Midbrain (tissue), 1 donor: Measurements from ENCODE around the gene TRIM54.
"Not testable (repeated sequence)": the region's sequence is repeated elsewhere in the genome, so short reads cannot be mapped to it uniquely, and the experiment has no call there.

Experiments
- DNase-seq: peaks from one replicate; lab custom pipeline; 2025; lab: John Stamatoyannopoulos, UW

Gene TRIM54

DNA sequence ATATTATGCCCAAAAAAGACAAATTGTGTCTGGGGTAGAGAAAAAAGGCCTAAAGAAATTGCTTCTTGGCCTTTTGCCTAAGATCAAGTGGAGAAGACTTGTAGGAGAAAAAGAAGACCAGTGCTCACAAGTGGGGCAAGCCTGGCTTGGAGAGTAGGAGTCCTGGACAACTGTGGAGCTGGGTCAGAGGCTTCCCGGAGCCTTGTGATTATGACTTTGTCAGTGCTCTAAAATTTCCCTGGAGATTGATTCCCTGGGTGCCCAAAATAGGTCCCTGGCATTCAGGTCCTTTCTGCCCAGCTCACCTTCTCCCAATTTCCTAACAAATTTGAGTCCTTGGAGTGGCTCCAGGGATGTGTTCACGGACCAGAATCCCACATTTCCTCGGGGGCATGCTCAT is 787 bp upstream of the TRIM54 start:
- no peak for DNase-seq

DNA sequence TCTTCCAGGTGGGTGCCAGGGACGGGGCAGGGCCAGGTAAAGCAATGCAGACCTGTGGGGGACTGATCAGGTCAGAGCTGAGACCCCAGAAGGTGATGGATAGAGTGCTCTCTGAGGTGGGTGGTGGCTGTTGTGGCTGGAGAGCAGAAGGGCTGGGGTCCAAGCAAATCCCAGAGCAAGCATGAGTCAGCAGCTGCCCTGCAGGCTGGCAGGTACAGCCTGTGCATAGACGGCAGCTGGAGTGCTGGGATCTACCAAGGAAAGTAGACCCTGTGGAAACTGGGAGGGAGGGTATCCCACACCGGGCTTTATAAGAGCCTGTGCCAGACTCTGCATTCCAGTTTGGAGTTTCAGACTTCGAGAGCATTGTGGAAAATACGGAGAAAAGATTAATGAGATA is 663 bp downstream of the TRIM54 start:
- DNase-seq: no peak

DNA sequence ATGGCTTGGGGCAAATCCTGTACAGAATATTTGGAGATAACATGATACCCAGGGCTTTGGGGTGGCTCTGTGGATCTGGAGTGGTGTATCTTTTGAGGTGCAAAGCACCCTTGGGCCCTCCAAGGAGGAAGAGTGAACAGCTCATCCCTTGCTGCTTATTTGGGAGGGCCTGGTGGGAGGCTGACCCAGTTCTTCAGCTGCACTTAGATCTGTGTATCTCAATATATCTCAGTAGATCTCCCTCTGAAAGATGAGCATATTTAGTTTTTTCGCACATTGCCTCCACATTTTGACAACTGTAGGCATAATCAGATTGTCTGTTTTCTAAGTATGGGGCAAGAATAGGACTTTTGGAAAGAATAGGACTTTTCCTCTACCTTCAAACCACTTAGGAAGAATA is 2.8 kb downstream of the TRIM54 start:
- no peak for DNase-seq

DNA sequence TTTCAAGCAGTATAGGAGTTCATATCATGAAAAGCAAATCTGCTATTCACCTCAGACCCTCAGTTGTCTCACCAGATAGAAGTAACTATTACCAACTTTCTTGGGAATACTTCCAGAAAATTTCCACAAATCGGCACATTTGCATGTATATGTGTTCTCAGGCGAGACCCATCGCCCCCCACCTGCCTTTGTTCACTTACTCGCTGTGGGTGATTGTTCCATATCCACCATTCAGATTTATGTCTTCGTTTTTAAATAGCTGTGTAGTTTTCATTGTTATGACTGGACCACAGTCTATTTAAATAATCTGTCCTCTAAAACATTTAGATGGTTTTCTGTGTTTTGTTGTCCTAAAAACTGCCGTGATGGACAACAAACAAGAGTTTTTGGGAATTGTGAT is 3.3 kb downstream of the TRIM54 start:
- no peak for DNase-seq

DNA sequence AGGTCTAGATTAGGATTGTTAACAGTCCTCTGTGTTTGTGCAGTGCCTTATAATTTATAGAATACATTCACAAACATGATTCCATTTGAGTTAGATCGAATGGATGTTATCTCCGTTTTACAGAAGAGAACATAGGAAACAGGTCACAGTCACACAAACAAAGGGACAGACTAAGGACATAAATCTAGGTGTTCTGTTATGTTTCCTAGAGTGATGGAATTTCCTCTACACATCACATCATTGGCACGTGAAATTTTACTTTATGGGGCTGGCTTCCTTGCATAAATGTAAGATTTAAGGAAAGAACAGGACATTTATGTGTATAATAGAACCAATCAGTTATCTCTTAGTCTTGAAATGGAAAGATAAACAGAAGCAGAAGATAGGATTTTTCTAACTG is 6.4 kb downstream of the TRIM54 start:
- no peak for DNase-seq

DNA sequence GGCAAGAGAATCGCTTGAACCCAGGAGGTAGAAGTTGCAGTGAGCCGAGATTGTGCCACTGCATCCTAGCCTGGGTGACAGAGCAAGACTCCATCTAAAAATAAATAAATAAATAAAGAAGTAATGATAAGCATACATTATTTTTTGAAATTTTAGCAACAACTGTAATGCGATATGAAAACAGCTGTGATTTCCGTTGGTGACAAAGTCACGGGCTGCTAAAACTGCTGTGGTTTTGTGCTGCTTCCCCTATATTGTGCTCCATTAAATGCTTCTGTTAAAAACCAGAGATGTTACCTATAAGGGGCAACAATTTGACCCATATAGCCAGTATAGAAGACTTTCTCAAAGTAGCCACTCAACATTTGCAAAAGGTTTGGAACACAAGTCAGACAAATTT is 8.3 kb downstream of the TRIM54 start:
- no peak for DNase-seq

DNA sequence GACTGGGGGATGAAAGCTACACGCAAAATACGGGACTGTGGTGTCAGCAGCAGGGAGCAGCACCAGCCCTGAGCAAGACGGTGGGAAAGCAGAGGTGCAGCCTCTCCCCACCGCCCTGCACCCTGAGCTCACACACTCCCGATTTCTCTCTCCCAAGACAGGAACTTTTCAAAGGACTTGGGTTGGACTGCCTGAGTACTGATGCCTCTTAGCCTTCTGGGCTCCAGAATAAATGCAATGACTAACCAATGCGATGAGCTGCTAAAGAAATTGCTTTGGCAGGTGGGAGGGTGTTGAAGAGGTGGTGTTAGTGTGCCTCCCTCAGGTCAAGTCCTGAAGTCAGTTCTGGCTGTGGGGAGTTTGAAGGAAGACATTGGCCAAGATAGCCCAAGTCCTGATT is 9.6 kb downstream of the TRIM54 start:
- no peak for DNase-seq

DNA sequence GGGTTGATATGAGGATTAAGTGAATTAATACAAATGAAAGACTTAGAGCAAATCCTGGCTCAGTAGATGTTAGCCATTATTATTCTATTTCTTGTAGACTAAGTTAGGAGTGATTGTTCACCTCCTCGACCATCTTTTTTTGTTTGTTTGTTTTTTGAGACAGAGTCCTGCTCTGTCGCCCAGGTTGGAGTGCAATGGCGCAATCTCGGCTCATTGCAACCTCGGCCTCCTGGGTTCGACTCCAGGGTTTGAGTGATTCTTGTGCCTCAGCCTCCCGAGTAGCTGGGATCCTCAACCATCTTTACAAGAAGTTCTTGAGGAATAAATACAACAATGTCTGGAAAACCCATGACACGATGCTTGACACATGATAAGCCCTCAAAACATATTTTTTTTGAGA is 12.7 kb downstream of the TRIM54 start:
- DNase-seq: no peak

DNA sequence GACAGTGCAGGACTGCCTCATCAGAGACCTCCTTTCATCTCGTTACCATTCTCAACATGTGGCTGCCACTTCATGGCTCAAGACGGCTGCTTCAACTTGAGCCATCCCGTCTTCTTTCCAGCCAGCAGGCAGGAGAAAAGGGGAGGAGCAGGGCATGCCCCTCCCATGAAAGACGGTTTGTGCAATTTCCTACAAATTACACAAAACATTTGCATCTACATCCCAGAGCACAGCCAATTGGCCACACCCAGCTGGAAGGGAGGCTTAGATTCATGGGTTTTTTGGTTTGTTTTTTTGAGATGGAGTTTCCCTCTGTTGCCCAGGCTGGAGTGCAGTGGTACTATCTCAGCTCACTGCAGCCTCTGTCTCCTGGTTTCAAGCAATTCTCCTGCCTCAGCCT is 14.3 kb downstream of the TRIM54 start:
- no peak for DNase-seq

DNA sequence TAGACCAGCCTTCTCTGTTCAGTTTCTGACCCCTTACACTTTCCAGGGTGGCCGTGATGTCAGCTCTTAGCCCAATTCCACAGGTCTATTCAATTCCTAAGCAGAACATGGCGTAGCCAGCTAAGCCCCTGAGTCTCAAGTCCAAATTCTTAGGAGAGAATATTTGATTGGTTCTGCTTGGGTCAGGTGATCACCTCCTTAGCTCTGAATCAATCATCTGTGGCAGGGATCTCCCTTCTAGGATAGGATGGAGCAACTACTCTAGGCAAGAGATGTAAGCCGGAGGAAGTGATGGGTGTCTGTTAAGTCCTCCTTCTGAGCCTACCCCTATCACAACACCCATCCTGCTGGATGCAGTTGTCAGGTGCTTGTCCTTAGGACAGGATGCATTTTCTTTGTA is 15.0 kb downstream of the TRIM54 start:
- no peak for DNase-seq

DNA sequence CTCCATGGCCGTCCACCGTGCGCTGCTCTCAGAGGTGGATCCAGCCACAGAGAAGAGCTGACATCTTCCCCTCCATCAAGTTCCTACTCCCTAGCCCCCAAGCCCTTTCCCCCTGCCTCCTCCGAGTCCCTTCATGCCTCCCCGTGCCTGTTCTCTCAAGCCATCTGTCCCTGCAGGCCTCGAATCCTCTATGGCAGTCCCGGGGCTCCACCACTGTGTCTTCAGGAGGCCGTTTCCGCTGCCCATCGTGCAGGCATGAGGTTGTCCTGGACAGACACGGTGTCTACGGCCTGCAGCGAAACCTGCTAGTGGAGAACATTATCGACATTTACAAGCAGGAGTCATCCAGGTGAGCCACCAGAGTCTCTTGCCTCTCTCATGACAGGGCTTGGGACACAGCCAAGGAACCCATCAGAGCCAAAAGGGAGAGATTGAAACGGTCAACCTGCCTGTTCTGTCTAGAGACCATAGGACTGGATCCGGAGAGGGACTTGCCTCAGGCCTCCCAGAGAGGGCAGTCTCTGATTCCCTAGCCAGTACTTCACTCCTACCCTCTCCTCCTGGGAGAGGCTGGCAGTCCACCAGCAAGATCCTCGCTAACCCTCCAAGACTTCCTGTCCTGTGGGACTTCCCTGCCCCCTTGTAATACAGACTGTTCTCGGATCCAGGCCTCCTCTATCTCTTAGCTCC is 16.3 kb downstream of the TRIM54 start:
- no peak for DNase-seq

DNA sequence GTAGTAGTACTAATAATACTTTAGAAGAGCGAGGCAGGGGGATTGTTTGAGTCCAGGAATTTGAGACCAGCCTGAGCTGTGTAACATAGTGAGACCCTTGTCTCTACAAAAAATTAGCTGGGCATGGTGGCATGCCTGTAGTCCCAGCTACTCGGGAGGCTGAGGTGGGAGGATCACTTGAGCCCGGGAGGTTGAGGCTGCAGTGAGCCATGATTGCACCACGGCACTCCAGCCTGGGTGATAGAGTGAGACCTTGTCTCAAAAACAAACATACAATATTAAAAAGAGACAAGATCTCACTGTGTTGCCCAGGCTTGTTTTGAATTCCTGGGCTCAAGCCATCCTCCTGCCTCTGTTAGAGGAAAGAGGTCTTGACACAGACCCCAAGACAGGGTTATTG is 18.4 kb downstream of the TRIM54 start:
- not testable (repeated sequence) for DNase-seq

DNA sequence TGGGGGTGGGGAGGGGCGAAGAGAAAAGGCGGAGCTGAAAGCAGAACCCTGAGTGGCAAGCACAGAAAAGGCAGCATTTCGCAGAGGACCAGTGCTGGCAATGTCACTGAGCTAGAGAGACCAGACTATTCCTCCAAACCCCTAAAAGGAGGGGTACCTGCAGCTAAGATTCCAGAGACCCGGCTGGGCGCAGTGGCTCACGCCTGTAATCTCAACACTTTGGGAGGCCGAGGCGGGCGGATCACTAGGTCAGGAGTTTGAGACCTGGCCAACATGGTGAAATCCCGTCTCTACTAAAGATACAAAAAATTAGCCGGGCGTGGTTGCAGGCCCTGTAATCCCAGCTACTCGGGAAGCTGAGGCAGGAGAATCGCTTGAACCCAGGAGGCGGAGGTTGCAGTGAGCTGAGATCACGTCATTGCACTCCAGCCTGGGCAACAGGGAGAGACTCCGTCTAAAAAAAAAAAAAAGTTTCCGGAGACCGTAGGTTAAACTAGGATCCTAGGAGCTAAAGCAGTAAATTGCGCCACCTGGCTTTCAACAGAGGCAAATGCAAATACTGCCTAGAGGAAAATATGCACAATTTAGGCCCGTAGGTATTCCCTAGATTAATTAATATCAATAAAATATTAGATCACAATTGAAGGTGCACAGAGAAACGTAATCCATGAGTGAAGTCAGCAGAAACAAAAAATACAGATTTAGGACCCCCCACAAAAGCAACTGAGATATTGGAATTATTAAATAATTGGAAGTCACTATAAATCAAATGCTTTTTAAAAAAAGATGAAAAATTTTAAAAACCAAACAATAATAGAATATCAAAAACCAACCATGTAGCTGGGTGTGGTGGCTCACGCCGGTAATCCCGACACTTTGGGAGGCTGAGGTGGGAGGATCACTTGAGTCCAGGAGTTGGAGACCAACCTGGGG is 21.1 kb downstream of the TRIM54 start:
- DNase-seq: peak; percentile 55

DNA sequence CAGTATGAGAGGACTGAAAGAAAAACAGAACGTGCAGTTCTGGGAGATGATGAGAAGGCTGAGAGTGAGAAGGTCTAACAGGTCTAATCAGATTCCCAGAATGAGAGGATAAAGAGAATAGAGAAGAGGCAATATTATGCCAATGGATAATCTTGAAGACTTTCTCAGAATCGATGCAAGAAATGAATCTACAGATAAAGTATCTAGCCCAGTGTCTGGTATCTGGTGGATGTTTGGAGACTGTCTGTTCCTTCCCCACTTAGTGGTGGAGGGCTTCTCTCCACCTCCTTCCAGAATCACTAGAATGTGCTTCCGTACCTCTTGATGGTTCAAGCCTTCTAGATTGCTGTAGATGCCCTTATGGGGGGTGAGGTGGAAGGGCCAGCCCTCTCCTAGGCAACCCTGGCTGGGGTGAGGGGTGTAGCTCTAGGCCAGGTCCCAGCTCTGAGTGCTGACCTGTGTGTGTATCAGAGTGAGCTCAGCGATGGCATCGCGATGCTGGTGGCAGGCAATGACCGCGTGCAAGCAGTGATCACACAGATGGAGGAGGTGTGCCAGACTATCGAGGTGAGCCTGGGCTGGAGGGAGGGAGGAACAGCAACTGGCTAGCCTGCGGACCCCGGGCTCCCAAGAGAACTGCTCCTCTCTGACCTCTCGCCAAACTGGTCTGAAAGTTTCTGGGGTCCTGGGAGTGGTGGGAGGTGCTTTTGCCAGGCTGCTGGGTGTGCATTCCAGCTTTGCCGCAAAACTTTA is 22.4 kb downstream of the TRIM54 start:
- no peak for DNase-seq

DNA sequence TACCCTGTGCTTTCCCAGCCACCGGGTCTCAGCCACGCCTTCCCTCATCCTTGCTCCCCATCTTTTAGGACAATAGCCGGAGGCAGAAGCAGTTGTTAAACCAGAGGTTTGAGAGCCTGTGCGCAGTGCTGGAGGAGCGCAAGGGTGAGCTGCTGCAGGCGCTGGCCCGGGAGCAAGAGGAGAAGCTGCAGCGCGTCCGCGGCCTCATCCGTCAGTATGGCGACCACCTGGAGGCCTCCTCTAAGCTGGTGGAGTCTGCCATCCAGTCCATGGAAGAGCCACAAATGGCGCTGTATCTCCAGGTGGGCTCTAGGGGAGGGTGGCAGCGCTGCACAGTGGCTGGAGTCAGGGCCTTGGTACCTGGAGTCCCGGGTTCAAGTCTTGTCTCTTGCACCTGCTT is 23.3 kb downstream of the TRIM54 start:
- DNase-seq: no peak

DNA sequence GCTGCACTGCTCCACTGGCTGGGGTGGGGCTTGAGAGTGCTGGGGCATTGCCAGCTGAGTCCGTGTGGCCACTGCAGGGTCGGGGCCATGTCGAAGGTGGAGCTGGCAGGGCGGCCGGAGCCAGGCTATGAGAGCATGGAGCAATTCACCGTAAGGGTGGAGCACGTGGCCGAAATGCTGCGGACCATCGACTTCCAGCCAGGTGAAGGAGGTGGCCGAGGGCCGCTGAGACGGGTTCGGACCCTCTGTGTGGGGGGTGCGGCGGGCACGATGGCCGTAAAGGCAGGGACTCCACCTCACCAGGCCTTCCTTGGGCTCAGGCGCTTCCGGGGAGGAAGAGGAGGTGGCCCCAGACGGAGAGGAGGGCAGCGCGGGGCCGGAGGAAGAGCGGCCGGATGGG is 23.9 kb downstream of the TRIM54 start:
- DNase-seq: no peak

DNA sequence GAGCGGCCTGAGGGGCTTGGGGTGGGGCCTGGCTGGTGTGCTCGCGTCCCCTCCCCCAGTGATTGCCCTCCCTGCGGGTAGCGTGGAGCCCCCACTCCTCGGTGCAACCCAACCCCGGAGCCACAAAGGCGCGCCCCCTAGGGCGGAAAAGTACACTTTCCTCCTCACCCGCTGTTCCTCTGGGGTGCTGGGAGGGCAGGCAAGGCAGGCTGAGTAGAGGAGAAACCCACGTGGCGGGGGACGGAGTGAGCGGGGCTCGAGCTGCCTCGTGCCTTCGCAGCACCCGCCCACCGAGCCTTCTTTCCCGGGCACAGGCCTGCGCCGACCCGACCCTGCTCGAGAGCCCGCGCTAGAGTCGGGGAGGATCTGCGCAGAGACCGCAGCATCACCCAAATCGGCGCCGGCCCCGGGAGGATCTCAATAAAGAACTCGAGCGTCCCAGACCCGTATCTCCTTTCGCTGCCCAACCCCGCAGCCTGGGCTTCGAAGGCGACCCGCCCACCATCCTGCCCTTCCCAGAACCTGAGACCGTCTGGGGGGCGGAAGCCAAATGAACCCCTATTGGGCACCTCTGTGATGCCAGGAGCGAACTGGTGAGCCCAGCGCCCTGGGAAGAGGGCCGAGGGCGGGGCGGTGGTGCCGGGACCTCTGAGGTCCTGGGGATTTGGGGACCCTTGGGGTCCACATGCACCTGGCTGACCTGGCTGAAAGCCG is 24.5 kb downstream of the TRIM54 start:
- no peak for DNase-seq

DNA sequence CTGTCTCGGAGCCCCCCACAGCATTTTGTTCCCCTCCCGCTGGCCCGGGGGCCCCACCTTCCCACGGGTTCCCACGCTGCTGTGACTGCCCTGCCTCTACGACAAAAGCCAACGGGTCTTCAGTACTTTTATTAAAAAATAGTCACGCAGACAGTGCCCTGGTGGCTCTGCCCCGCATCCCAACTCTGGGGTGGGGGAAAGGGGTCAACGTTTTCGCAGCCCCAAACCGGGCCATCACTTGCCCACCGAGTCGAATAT is 25.0 kb downstream of the TRIM54 start:
- no peak for DNase-seq

DNA sequence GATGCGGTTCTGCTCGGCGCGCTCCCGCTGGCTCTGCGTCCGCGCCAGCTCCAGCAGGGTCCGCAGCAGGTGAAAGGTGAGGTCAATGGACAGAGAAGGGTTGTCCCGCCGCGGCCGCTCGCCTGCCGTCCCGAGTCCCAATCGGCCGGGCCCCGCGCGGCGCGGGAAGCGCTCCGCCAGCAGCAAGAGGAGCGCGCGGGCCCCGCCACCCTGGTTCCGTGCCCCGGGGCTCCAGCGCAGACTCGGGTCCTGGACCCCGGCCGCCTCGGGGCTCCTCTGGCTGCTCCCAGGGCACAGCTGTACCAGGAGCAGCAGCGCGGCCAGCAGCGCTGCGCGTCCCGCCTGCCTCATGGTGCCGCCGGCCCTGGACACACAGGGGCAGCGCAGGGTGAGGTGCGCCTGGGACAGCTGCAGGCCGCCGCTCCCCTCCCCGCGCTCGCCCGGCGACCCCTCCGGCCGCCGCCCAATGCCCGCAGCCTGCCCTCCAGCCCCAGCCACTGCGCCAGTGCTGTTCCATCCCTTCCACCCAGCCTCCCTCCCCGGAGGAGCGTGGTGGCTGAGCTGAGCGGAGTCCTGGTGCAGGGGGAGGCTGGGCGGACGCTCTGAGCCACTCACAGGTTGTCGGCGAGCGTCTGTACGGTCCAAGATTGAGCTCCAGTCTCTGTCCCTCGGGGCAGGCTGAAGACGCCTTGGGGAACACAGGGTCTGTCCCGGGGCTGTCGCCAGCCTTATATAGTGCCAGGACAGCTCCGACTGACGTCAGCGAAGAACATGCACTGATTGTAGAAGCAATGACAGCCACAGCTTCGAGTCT is 25.5 kb downstream of the TRIM54 start:
- no peak for DNase-seq

DNA sequence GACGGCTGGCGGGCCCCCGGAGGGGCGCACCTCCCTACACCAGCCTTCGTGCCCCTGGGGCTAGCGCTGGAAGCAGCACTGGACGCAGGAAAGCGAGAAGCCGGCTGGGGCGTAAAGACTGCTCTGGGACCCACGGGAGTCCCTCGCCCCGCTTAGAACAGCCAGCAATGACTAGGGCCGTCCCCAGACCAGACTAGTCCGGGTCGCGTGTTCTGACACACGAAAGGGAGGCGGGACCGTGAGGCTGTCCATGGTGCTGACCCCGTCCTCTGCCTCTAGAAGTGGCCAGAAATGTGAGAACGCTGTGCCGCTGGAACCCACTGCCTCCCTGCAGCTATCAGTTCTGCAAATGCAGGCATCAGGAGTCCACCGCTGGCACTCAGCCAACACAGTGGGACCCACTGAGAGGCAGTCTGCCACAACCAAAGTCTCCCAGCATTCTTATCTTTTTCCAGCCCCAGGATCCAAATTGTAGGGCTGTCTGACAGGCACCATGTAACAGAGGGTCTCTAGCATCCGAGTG is 26.2 kb downstream of the TRIM54 start, which contains the start of gene UCN:
TSS of gene UCN (minus strand) at position 87 of the 523 bp plus-strand sequence. CDS start 550 bp downstream, outside the sequence.
- no peak for DNase-seq

DNA sequence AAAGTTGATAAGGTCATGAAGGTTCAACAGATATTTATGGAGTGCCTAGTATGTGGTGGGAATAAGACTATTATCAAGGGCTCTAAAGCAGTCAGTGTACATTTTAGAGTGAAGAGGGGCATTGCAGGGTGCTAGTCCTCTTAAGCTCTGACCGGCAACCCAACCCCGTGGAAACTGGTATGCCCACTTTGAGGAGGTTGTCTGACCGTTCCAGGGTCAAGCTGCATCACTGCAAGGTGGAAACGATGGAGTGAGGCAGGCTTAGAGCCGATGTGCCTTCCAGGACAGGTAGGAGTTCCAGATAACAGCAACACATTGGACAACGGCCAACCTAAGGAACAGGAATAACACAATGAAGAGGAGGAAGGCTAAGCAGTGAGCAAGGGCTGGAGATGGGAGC is 27.4 kb downstream of the TRIM54 start:
- no peak for DNase-seq
